ENCODE data around the gene BTLA. TPM values are rescaled to one million over a fixed set of nuclear protein-coding genes. Genes with fewer than 3 reads are reported as not detected.
A peak's percentile ranks its signal among the peaks of the same experiment; 100 is the strongest.
"Not testable (repeated sequence)": the region's sequence is repeated elsewhere in the genome, so short reads cannot be mapped to it uniquely, and the experiment has no call there.

BTLA gene, protein sequence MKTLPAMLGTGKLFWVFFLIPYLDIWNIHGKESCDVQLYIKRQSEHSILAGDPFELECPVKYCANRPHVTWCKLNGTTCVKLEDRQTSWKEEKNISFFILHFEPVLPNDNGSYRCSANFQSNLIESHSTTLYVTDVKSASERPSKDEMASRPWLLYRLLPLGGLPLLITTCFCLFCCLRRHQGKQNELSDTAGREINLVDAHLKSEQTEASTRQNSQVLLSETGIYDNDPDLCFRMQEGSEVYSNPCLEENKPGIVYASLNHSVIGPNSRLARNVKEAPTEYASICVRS
- not detected for polyA plus RNA-seq (2012; ENCODE audit: insufficient read depth, insufficient read length, low read depth)

DNA sequence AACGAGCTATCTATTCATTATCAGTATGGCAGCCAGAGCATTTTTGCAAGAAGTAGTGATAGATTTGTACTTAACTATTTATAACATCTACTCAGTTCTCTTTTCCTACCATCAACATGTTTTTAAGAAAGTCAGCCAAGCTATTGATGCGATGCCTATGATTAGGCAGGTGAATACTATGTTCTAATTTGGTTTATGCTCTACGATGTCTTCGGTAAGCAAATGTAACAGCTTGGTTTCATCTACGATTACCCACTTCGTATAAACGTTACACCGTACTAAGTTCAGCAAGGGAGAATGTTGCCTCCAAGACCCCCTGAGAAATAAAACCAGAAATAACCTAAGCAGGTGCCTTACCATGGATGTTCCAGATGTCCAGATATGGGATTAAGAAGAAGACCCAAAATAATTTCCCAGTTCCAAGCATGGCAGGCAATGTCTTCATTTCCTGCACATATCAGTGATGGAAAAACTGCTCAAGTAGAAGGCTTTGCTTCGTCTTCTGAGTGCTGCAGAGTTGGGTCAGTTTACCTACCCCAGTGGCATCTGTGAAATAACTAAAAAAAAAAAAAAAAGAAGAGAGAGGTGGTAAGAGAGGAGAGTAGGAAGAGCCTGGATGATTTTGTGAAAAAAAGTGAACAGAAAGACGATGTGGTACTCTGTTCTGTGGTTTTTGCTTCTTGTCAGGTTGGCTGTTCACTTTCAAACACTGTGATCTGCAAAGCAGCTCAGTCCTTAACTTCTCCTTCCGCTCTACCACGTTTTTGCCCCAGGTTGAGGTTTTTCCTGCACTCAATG is at the start of gene BTLA:
TSS of gene BTLA (minus strand) at position 559 of the 798 bp plus-strand sequence. CDS start at position 445, 114 bp downstream.
- H3K27me3 ChIP-seq, result no peaks in the 10 kb centered on the region
- H3K36me3 ChIP-seq, result no peaks in the 10 kb centered on the region
- no peak within 1 kb of the TSS for H3K4me3 ChIP-seq (ENCODE audit: low read depth, low read length)
- DNase-seq, result no peak
- H3K9me3 ChIP-seq, result no peaks in the 10 kb centered on the region
- TF ChIP-seq, protein P1, sequence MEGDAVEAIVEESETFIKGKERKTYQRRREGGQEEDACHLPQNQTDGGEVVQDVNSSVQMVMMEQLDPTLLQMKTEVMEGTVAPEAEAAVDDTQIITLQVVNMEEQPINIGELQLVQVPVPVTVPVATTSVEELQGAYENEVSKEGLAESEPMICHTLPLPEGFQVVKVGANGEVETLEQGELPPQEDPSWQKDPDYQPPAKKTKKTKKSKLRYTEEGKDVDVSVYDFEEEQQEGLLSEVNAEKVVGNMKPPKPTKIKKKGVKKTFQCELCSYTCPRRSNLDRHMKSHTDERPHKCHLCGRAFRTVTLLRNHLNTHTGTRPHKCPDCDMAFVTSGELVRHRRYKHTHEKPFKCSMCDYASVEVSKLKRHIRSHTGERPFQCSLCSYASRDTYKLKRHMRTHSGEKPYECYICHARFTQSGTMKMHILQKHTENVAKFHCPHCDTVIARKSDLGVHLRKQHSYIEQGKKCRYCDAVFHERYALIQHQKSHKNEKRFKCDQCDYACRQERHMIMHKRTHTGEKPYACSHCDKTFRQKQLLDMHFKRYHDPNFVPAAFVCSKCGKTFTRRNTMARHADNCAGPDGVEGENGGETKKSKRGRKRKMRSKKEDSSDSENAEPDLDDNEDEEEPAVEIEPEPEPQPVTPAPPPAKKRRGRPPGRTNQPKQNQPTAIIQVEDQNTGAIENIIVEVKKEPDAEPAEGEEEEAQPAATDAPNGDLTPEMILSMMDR (IDR thresholded peaks at IDR 0.05; ENCODE audit: low read depth, low read length), result no peak
- no peaks in the 10 kb centered on the region for H3K4me1 ChIP-seq

DNA sequence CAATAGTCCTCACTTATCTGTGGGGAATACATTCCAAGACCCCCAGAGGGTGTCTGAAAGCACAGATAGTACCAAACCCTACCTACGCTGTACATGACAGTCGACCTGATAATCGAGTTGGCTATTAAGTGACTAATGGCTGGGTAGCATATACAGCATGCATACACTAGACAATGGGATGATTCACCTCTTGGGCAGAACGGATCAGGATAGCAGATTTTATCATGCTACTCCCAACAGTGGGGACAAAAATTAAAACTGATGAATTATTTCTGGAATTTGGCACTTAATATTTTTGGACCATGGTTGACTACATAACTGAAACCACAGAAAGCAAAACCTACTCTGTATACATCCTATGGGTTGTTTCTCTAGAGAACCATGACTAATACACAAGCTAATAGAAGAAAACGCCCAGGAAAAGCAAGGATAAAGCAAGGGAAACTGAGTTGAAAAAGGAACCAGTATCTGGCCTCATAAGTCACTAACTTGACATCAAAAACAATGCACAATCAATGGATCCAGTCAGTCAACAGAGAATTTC is 47.0 kb upstream of the BTLA start:
- no peak overlapping the region for H3K4me3 ChIP-seq (ENCODE audit: low read depth, low read length)
- H3K9me3 ChIP-seq, result no peaks in the 10 kb centered on the region
- peaks cover 21% of the 10 kb centered on the region for H3K36me3 ChIP-seq
- TF ChIP-seq, protein P1 (IDR thresholded peaks at IDR 0.05; ENCODE audit: low read depth, low read length), result no peak
- DNase-seq, result no peak
- no peaks in the 10 kb centered on the region for H3K4me1 ChIP-seq
- H3K27me3 ChIP-seq, result no peaks in the 10 kb centered on the region

DNA sequence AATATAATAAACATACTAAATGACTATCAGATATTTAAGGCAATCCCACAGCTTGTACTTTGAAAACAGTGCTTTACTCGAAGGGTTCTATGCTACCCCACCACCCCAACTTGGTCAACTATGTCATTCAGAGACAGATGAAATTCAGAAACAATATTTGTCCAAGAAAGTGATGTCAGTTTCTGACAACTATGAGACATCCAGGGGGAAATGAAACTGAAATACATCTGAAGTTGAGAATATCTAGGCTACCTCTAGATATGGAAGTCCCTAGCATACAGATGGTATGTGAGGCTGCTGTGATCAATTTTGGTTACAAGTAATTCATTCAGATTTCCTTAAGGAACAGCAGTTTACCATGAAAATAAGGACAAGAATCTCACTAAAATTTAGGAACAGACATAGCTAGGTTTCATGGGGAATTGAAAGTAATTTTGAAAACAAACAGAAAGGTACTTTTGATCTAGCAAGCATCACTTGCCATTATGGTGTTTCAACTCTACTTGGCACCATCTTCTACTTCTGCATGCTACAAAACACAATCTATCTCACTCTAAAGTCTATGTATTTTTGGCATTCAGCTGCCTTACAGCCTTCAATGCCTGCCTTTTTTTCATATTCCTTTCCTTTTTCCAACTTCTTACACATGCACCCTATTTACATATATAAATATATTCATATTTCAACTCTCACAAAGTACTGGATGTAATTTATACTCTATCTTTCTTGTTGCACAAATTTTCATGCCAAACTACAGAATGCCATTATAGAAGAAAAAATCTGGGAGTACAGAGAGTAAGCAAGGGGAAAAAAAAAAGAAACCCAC is 40.8 kb upstream of the BTLA start:
- Histone ChIP-seq H3K27me3 (no peaks in the 10 kb centered on the region), H3K36me3 (peaks cover 9% of the 10 kb centered on the region), H3K4me1 (no peaks in the 10 kb centered on the region), H3K4me3 (ENCODE audit: low read depth, low read length) (no peak overlapping the region), H3K9me3 (no peaks in the 10 kb centered on the region)
- no peak for DNase-seq
- TF ChIP-seq, protein P1 (IDR thresholded peaks at IDR 0.05; ENCODE audit: low read depth, low read length), result no peak

DNA sequence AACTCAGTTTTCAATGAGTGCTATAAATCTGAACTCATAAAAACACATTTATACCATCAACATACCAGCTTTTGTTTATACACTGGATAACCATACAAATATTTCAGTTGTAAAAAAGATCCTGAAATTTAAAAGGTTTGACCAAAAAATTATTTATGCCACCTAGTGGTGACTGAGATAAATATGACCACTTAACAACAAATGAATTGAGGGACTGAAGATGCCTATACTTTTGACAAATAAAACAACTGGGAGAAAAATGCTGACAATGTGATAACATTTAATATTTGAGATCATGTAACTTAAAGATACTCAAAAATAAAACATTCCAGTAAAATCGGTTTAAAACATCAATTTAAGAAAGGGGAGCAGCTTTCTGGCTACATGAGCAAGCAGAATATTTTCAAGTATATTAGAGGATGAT is 32.1 kb upstream of the BTLA start:
- Histone ChIP-seq H3K27me3 (no peaks in the 10 kb centered on the region), H3K4me3 (ENCODE audit: low read depth, low read length) (no peak overlapping the region), H3K9me3 (no peaks in the 10 kb centered on the region), H3K4me1 (no peaks in the 10 kb centered on the region), H3K36me3 (peaks cover under 1% of the 10 kb centered on the region)
- DNase-seq, result no peak
- TF ChIP-seq, protein P1 (IDR thresholded peaks at IDR 0.05; ENCODE audit: low read depth, low read length), result peak; percentile 49

DNA sequence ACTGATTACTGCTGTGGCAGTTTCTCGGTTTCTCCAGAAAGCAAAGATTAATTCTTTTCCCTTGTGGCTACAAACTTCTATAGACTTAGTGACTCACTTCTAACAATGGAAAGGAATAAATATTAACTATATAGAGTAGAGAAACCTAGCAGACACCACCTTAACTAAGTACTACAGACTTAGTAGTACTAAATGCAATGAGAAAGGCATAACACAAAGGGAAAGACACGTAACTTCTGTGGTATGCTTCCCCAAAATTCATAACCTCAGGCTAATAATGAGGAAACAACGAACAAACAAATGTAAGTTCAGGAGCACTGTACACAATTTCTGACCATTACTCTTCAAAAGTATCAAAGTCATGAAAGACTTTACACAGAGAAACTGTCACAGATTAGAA is 31.3 kb upstream of the BTLA start:
- Histone ChIP-seq H3K4me3 (ENCODE audit: low read depth, low read length) (no peak overlapping the region), H3K27me3 (no peaks in the 10 kb centered on the region), H3K4me1 (no peaks in the 10 kb centered on the region), H3K36me3 (no peaks in the 10 kb centered on the region; the same call in none of the 2 replicates), H3K9me3 (no peaks in the 10 kb centered on the region)
- TF ChIP-seq, protein P1 (IDR thresholded peaks at IDR 0.05; ENCODE audit: low read depth, low read length), result no peak
- no peak for DNase-seq

DNA sequence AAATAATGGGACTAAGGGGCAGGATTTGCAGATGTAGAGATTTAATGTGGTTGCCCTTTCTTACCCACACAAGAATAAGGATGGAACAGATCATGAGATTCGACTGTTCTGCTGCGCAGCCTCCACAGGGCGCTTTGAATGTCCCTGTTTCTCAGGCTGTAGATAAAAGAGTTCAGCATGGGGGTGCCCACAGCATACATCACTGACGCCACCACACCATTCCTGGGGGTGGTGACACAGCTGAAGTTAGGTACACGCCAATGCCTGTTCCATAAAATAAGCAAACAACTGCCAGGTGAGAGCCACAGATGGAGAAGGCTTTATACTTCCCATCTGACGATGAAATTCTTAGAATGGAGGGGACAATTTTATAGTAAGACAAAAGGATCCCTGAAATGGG is 24.9 kb upstream of the BTLA start:
- H3K4me1 ChIP-seq; H3K36me3 ChIP-seq; H3K9me3 ChIP-seq; DNase-seq; H3K4me3 ChIP-seq (ENCODE audit: low read depth, low read length); H3K27me3 ChIP-seq: not testable (repeated sequence)
